ES-I3 (cell line): Measurements from ENCODE around the gene EHMT1.

Experiments used
- H3K36me3 ChIP-seq: 2 replicates; pipeline ENCODE4 v1.6.1; 2013; ENCODE audit warnings: mild to moderate bottlenecking, low read length, control low read depth, moderate library complexity; ENCODE audit not compliant: insufficient read depth
- H3K4me1 ChIP-seq: 2 replicates; pipeline ENCODE4 v1.6.1; 2013; ENCODE audit warnings: mild to moderate bottlenecking, control low read depth, low read length; ENCODE audit not compliant: insufficient read depth
- H3K9ac ChIP-seq: 2 replicates; pipeline ENCODE4 v1.6.1; 2013; ENCODE audit warnings: low read depth, mild to moderate bottlenecking, low read length, moderate library complexity
- H3K9me3 ChIP-seq: 2 replicates; pipeline ENCODE4 v1.6.1; 2013; ENCODE audit warnings: mild to moderate bottlenecking, low read length, moderate library complexity; ENCODE audit not compliant: control insufficient read depth, insufficient read depth

EHMT1 gene

DNA sequence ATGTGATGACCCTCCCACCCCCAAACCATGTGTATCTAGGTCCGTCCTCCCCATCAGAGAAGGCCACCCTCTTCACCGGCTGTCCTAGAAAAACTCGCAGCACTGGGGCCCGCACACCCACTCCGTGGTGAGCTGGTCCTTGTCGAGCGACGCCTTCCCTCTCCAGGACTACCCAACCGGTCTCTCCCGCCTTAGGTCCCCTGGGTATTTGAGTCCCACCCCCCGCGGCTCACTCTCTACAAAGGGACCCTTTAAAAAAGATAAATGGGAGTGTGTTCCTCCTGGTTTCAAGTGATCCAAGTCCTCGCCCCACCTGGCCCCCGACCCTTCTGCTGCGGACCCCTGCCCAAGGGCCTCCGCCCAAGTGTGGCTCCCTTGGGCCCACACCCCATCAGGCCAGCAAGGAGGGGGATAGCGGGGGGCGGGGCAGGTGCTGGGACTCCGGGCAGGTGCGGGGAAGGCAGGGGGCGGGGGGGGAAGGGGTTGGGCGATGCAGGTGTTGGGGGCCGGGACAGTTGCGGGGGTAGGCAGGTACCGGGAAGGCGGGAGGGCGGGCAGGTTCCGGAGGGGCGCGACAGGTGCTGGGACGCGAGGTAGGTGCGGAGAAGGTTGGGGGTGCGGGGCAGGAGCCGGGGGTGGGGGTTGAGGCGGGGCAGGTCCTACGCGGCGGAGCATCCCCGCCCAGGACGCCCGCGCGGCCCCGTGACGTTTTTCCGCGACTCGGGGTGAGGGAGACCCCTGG is 14.3 kb upstream of the EHMT1 start:
- Histone ChIP-seq H3K9me3 (no peaks in the 10 kb centered on the region), H3K36me3 (no peaks in the 10 kb centered on the region), H3K9ac (no peak overlapping the region; the same call in 1 of the 2 replicates), H3K4me1 (no peaks in the 10 kb centered on the region; the same call in 1 of the 2 replicates)

GRCh38 chr9:137605121-137606004 is 13.4 kb upstream of the EHMT1 start, which contains the start of gene ARRDC1:
ARRDC1 (plus strand) TSS chr9:137605686; CDS start chr9:137605718, 32 bp downstream.
- Histone ChIP-seq H3K4me1 (no peaks in the 10 kb centered on the region; the same call in 1 of the 2 replicates), H3K9ac (peak within 1 kb of the TSS; percentile 81), H3K36me3 (no peaks in the 10 kb centered on the region), H3K9me3 (no peaks in the 10 kb centered on the region)

- H3K4me1 ChIP-seq, result no peaks in the 10 kb centered on the region; the same call in 1 of the 2 replicates
- H3K9me3 ChIP-seq, result no peaks in the 10 kb centered on the region
- H3K36me3 ChIP-seq, result no peaks in the 10 kb centered on the region
- peak overlapping the region; percentile 81 for H3K9ac ChIP-seq
Measured at GRCh38 chr9:137606005-137606621, 12.7 kb upstream of the EHMT1 start.

GRCh38 chr9:137606734-137607138 is 12.1 kb upstream of the EHMT1 start:
- no peaks in the 10 kb centered on the region for H3K9me3 ChIP-seq
- peaks cover 3% of the 10 kb centered on the region for H3K4me1 ChIP-seq
- no peaks in the 10 kb centered on the region for H3K36me3 ChIP-seq
- H3K9ac ChIP-seq, result peak overlapping the region; percentile 81; the same call in 1 of the 2 replicates

DNA sequence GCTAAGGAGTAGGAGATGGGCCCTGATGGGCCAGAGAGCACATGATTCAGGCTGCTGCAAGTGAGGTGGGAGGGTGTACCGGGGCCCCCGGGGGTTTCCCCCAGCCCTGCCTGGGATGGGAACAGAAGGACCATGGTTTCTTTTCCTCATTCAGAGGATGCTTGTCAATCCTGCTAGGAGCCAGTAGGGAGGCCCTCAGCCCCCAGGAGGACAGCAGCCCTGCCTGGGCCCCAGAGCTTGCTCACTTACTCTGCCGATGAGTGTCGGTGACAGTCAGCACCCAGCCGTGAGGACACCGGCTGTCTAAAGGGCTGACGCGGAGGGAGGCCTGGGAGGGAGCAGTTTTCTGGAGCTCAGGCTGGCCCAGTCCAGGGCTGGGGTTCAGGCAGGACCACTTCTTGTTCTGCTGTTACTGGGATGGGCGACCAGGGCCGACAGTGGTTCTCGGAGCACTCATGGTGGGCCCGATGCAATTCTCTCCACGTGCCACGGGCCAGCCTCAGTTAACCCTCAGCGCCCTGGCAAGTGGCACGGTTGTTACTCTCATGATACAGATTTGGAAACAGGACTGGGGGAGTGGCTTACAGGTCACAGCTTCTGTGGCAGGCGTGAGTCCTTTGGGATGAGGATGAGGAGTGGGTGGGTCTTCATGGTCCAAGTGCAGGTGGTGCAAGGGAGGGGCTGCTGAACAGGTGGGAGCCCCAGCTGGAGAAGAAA is 11.5 kb upstream of the EHMT1 start:
- no peaks in the 10 kb centered on the region for H3K9me3 ChIP-seq
- H3K9ac ChIP-seq, result no peak overlapping the region
- peaks cover 9% of the 10 kb centered on the region for H3K4me1 ChIP-seq
- no peaks in the 10 kb centered on the region for H3K36me3 ChIP-seq

DNA sequence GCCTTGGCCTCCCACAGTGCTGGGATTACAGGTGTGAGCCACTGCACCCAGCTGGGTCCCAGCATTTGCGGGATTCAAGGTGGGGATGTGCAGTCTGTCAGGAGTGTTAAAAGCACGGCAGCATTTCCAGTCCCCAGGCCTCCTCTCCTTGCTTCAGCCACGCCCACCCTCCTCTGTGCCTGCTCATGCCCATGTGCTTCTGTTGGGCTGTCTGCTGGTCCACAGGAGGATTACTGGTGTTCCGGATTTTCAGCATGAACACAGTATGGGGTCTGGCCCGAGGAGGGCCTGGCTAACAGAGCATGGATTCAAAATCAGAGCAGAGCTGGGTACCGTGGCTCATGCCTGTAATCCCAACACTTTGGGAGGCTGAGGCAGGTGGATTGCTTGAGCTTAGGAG is 7.9 kb upstream of the EHMT1 start:
- Histone ChIP-seq H3K36me3 (no peaks in the 10 kb centered on the region), H3K9ac (no peak overlapping the region), H3K9me3 (no peaks in the 10 kb centered on the region), H3K4me1 (peaks cover 12% of the 10 kb centered on the region)

DNA sequence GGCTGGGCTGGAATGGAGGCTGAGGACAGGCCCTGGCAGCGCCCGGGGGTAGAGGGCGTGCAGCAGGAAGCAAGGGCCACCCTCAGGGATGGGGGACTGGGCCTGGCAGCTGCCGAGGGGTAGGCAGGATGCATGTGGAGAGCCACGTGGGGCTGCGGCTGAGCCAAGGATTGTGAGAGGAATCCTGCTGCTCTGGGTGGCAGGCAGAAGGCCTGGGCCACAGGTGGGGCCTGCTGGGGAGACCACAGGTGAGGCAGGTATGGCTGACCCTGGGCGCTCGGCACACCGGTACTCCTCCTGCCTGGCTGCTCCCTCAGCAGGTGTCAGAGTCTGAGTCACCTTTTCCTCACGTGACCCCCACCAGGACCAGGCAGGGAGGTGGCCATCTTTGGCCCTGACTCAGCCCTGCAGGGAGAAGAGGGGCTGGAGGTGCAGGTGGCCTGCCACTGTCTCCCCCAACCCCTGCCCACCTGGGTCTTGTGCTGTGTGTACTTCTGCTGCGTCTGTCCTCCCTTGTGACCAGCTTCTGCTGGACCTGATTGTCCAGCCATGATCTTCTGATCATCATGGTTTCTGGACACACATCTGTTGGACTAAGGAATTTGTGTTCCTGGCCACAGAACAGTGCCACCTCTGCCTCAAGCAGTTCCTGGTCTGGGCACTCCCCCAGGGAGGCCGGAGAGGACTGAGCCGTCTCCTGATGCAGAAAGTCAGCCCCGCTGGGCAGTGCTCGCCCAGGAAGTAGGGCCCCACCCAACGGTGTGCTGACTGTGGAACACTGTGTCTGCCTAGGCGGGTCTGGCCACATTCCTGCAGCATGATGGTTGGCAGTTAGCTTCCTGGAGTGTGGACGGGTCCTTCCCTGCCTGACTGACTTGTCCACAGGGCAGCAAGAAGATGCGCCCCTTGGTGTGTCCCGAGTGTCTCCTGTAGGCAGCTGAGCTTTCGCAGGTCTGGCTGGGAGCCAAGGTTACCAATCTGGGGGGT is 6.9 kb upstream of the EHMT1 start:
- Histone ChIP-seq H3K4me1 (peaks cover 12% of the 10 kb centered on the region), H3K9ac (no peak overlapping the region), H3K36me3 (no peaks in the 10 kb centered on the region; the same call in 1 of the 2 replicates), H3K9me3 (no peaks in the 10 kb centered on the region)

DNA sequence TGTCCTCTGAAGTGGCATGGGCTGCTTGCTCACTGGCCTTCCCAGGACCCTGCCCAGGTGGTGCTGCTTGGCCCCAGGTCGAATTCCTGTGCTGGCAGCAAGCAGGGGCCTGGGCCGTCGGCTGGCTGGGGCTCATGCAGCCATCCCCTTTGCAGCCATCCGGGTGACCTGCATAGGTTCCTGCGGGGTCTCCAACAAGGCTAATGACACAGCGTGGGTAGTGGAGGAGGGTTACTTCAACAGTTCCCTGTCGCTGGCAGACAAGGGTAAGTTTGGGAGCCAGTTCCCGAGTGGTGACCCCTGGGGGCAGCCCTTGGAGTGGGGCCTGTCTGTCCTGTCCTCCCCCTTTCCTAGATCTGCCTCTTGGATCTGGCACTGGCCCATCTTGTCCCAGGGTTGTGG is 6.1 kb upstream of the EHMT1 start:
- peaks cover 12% of the 10 kb centered on the region for H3K4me1 ChIP-seq
- H3K9ac ChIP-seq, result no peak overlapping the region
- H3K36me3 ChIP-seq, result no peaks in the 10 kb centered on the region; the same call in 1 of the 2 replicates
- H3K9me3 ChIP-seq, result no peaks in the 10 kb centered on the region

GRCh38 chr9:137613259-137613658 is 5.5 kb upstream of the EHMT1 start:
- Histone ChIP-seq H3K4me1 (peaks cover 12% of the 10 kb centered on the region), H3K9me3 (no peaks in the 10 kb centered on the region), H3K36me3 (no peaks in the 10 kb centered on the region; the same call in 1 of the 2 replicates), H3K9ac (no peak overlapping the region)

GRCh38 chr9:137613738-137614523 is 4.9 kb upstream of the EHMT1 start:
- Histone ChIP-seq H3K9ac (no peak overlapping the region), H3K9me3 (no peaks in the 10 kb centered on the region), H3K36me3 (no peaks in the 10 kb centered on the region; the same call in 1 of the 2 replicates), H3K4me1 (peaks cover 12% of the 10 kb centered on the region)

DNA sequence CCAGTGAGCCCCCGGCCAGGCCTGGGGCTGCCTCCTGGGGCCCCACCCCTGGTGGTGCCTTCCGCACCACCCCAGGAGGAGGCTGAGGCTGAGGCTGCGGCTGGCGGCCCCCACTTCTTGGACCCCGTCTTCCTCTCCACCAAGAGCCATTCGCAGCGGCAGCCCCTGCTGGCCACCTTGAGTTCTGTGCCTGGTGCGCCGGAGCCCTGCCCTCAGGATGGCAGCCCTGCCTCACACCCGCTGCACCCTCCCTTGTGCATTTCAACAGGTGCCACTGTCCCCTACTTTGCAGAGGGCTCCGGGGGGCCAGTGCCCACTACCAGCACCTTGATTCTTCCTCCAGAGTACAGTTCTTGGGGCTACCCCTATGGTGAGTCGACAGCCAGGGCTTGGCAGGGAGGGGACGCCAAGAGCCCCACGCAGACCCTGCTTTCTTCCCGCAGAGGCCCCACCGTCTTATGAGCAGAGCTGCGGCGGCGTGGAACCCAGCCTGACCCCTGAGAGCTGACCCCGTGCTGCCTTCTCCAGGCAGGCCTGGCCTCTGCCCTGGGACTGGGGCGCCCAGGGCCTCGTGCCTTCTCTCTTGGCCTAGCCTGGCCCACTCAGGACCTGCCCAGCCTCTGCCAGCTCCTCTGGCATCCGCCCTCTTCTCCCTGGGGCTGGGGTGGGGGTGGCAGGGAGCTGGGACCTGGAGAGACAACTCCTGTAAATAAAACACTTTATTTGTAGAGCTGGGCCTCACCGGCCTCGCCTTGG is 4.0 kb upstream of the EHMT1 start:
- Histone ChIP-seq H3K9me3 (no peaks in the 10 kb centered on the region), H3K36me3 (no peaks in the 10 kb centered on the region; the same call in 1 of the 2 replicates), H3K9ac (no peak overlapping the region), H3K4me1 (peaks cover 13% of the 10 kb centered on the region)

DNA sequence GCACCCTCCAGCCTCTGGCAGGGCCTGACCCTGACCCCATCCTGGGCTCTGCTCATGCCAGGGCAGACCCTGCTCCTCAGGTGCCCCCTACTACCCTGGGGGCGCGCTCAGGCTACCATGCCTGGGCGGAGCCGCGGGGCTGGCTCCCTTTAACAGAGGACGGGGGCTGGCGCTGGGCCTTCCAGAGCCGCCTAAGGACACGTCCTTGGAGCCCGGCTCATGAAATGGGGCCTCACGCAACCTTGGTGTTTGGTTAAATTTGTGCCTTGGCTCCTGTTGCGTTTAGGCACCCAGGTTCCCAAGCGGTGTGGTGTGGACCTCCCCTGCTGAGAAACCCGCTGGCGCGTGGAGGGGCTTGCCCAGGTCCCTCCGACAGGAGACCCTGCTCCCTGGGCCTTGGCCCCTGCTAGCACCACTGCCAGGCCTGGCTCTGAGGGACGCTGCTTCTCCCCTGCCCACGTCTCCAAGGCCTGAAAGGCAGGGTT is 3.4 kb upstream of the EHMT1 start:
- Histone ChIP-seq H3K9ac (no peak overlapping the region), H3K9me3 (no peaks in the 10 kb centered on the region), H3K36me3 (no peaks in the 10 kb centered on the region; the same call in 1 of the 2 replicates), H3K4me1 (peaks cover 18% of the 10 kb centered on the region)
